Measurements from ENCODE around the gene RASEF.

RASEF gene

GRCh38 chr9:83056174-83056573 lies 6.8 kb downstream of the RASEF start:
- Histone ChIP-seq H4K8ac (ENCODE audit: low read depth, low read length) (no peak overlapping the region), H3K14ac (ENCODE audit: low read length) (no peak overlapping the region), H2BK120ac (ENCODE audit: low read depth, low read length) (no peak overlapping the region), H3K9ac (ENCODE audit: low read depth, low read length, poor library complexity) (no peak overlapping the region), H3K27ac (replicated peaks; ENCODE audit: low read length) (no peak overlapping the region), H3K27me3 (ENCODE audit: control insufficient read depth in 3 of 3, insufficient read depth in 3 of 3, low read depth in 1 of 3, low read length in 3 of 3) (peaks cover 0 to 20% (median 10%) of the 10 kb centered on the region in 3 experiments), H2BK12ac (ENCODE audit: low read length) (no peak overlapping the region), H2BK5ac (ENCODE audit: low read length) (no peak overlapping the region), H3K9me3 (replicated peaks in 1 of 2; ENCODE audit: control insufficient read depth in 2 of 2, insufficient read depth in 1 of 2, low read depth in 1 of 2, low read length in 2 of 2) (no peaks in the 10 kb centered on the region), H3K4me2 (ENCODE audit: insufficient read depth, low read length, poor library complexity, severe bottlenecking) (no peak overlapping the region), H3K18ac (ENCODE audit: low read length) (no peak overlapping the region), H3K79me1 (ENCODE audit: low read depth, low read length) (no peaks in the 10 kb centered on the region), H2BK15ac (ENCODE audit: low read length) (no peak overlapping the region), H3K4ac (ENCODE audit: low read length) (no peak overlapping the region), H2AK5ac (ENCODE audit: low read depth, low read length) (no peak overlapping the region), H4K91ac (ENCODE audit: low read depth, low read length, poor library complexity) (no peak overlapping the region), H3K4me1 (ENCODE audit: control insufficient read depth in 2 of 2, insufficient read depth in 1 of 2, low read depth in 1 of 2, low read length in 2 of 2) (no peaks in the 10 kb centered on the region), H3K36me3 (replicated peaks in 1 of 2; ENCODE audit: control insufficient read depth in 2 of 2, insufficient read depth in 2 of 2, low read length in 2 of 2) (no peaks in the 10 kb centered on the region), H2AFZ (ENCODE audit: low read length) (no peak overlapping the region), H3K4me3 (ENCODE audit: low read length in 2 of 2) (no peak overlapping the region), H3K23ac (ENCODE audit: low read depth, low read length, poor library complexity) (no peak overlapping the region)
- DNase-seq (ENCODE audit: low spot score): no peak
- WGBS, 2 donors (ENCODE audit: extremely low coverage in 2 of 2, insufficient read length in 2 of 2, insufficient replicate concordance in 1 of 2): no CpG with 5 or more reads among the region's 2 CpGs

DNA sequence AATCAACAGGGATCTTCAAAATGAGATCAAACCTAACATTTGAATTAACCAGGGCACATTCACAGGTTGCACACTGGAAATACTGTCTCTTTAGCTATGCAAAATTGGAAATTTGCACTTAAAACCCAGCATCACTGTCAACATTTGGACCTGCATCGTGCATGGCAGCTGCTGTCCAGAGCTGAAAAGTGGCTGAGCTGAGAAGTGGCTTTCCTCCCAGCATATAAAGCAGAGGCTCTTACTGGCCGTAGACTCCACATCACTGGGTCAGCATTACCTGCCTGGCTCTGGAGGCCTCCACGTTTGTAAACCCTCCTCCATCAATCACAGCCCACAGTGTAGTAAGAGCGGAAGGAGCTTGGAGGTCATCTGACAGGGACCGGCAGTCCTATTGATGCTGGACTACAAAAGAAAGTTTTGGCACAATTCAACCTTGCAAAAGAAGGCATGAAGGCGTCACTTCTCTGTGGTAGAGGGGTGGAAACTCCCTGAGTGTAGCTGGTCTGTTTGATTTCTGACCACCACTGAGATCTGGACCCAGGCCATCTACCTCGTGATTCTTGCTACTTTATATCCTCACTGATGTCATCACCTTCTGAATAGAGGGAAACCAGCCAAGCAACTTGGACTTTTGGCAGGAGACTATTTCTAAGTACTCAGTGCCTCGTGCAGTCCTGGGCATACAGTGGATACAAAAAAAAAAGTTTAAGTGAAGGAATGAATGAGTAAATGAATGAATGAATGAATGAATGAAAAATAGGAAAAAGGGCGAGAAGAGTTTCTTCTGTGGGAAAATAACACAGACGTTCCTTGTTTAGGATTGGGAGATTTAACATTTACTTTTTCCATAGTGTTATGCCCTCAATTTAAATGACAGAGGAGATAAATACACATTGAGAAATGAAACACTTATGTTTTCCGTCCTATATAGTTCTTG lies 14.8 kb downstream of the RASEF start:
- WGBS, 2 donors (ENCODE audit: extremely low coverage in 2 of 2, insufficient read length in 2 of 2, insufficient replicate concordance in 1 of 2): 100% methylated on average over 1 of the region's 11 CpGs
- H4K8ac ChIP-seq (ENCODE audit: low read depth, low read length): no peak overlapping the region

GRCh38 chr9:83043597-83043996 lies 19.3 kb downstream of the RASEF start:
- no peak for DNase-seq (ENCODE audit: low spot score)
- Histone ChIP-seq H3K36me3 (replicated peaks in 1 of 2; ENCODE audit: control insufficient read depth in 2 of 2, insufficient read depth in 2 of 2, low read length in 2 of 2) (no peaks in the 10 kb centered on the region), H3K4me3 (ENCODE audit: low read length in 2 of 2) (no peak overlapping the region), H3K4ac (ENCODE audit: low read length) (no peak overlapping the region), H3K9me3 (replicated peaks in 1 of 2; ENCODE audit: control insufficient read depth in 2 of 2, insufficient read depth in 1 of 2, low read depth in 1 of 2, low read length in 2 of 2) (peaks cover 0 to 2% of the 10 kb centered on the region in 2 donors), H3K9ac (ENCODE audit: low read depth, low read length, poor library complexity) (no peak overlapping the region), H3K4me1 (ENCODE audit: control insufficient read depth in 2 of 2, insufficient read depth in 1 of 2, low read depth in 1 of 2, low read length in 2 of 2) (no peaks in the 10 kb centered on the region), H3K14ac (ENCODE audit: low read length) (no peak overlapping the region), H2AK5ac (ENCODE audit: low read depth, low read length) (no peak overlapping the region), H3K27me3 (ENCODE audit: control insufficient read depth in 3 of 3, insufficient read depth in 3 of 3, low read depth in 1 of 3, low read length in 3 of 3) (no peaks in the 10 kb centered on the region), H2BK12ac (ENCODE audit: low read length) (no peak overlapping the region), H2BK5ac (ENCODE audit: low read length) (no peak overlapping the region), H2AFZ (ENCODE audit: low read length) (no peak overlapping the region), H3K23ac (ENCODE audit: low read depth, low read length, poor library complexity) (no peak overlapping the region), H3K18ac (ENCODE audit: low read length) (no peak overlapping the region), H3K79me1 (ENCODE audit: low read depth, low read length) (no peaks in the 10 kb centered on the region), H3K27ac (replicated peaks; ENCODE audit: low read length) (no peak overlapping the region), H4K91ac (ENCODE audit: low read depth, low read length, poor library complexity) (no peak overlapping the region), H2BK15ac (ENCODE audit: low read length) (no peak overlapping the region), H2BK120ac (ENCODE audit: low read depth, low read length) (no peak overlapping the region), H4K8ac (ENCODE audit: low read depth, low read length) (no peak overlapping the region), H3K4me2 (ENCODE audit: insufficient read depth, low read length, poor library complexity, severe bottlenecking) (no peak overlapping the region)
- no CpG with 5 or more reads among the region's 7 CpGs for WGBS, 2 donors (ENCODE audit: extremely low coverage in 2 of 2, insufficient read length in 2 of 2, insufficient replicate concordance in 1 of 2)

More for the DNA sequence above, 14.8 kb downstream of the RASEF start:
- no peak overlapping the region for H4K91ac ChIP-seq (ENCODE audit: low read depth, low read length, poor library complexity)
- H3K27me3 ChIP-seq (ENCODE audit: control insufficient read depth in 3 of 3, insufficient read depth in 3 of 3, low read depth in 1 of 3, low read length in 3 of 3): no peaks in the 10 kb centered on the region
- H2BK12ac ChIP-seq (ENCODE audit: low read length): no peak overlapping the region
- H2BK15ac ChIP-seq (ENCODE audit: low read length): no peak overlapping the region
- DNase-seq (ENCODE audit: low spot score): no peak
- no peak overlapping the region for H2BK120ac ChIP-seq (ENCODE audit: low read depth, low read length)
- no peaks in the 10 kb centered on the region for H3K79me1 ChIP-seq (ENCODE audit: low read depth, low read length)
- no peak overlapping the region for H3K14ac ChIP-seq (ENCODE audit: low read length)
- H3K9ac ChIP-seq (ENCODE audit: low read depth, low read length, poor library complexity): no peak overlapping the region
- H3K36me3 ChIP-seq (replicated peaks in 1 of 2; ENCODE audit: control insufficient read depth in 2 of 2, insufficient read depth in 2 of 2, low read length in 2 of 2): no peaks in the 10 kb centered on the region
- no peak overlapping the region for H3K4ac ChIP-seq (ENCODE audit: low read length)
- no peak overlapping the region for H2AFZ ChIP-seq (ENCODE audit: low read length)
- no peak overlapping the region for H3K4me3 ChIP-seq (ENCODE audit: low read length in 2 of 2)
- H3K4me2 ChIP-seq (ENCODE audit: insufficient read depth, low read length, poor library complexity, severe bottlenecking): no peak overlapping the region
- H3K18ac ChIP-seq (ENCODE audit: low read length): no peak overlapping the region
- H3K23ac ChIP-seq (ENCODE audit: low read depth, low read length, poor library complexity): no peak overlapping the region
- no peak overlapping the region for H2BK5ac ChIP-seq (ENCODE audit: low read length)
- no peak overlapping the region for H3K27ac ChIP-seq (replicated peaks; ENCODE audit: low read length)
- no peaks in the 10 kb centered on the region for H3K9me3 ChIP-seq (replicated peaks in 1 of 2; ENCODE audit: control insufficient read depth in 2 of 2, insufficient read depth in 1 of 2, low read depth in 1 of 2, low read length in 2 of 2)
- H3K4me1 ChIP-seq (ENCODE audit: control insufficient read depth in 2 of 2, insufficient read depth in 1 of 2, low read depth in 1 of 2, low read length in 2 of 2): no peaks in the 10 kb centered on the region
- no peak overlapping the region for H2AK5ac ChIP-seq (ENCODE audit: low read depth, low read length)

DNA sequence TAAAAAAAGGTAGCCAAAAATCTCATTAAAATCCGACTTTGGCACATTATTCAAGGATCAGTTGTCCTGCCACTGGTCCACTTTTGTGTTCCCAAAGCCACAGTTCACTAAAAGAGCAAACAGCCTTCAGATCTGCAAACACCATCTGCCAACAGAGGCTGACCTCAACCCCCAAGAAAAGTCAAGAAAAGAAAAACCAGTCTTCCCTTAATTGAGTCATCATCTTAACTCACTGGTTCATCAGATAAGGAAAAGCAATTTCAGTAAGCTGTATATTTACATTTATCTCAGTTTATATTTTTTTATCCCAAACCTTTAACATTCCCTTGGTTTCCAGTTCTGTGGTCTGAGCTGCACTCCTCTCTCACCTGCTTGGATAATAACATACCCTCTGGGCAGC lies 21.2 kb downstream of the RASEF start:
- H2AFZ ChIP-seq (ENCODE audit: low read length): no peak overlapping the region
- H3K4me1 ChIP-seq (ENCODE audit: control insufficient read depth in 2 of 2, insufficient read depth in 1 of 2, low read depth in 1 of 2, low read length in 2 of 2): no peaks in the 10 kb centered on the region
- no peak overlapping the region for H3K27ac ChIP-seq (replicated peaks; ENCODE audit: low read length)
- no peak overlapping the region for H3K23ac ChIP-seq (ENCODE audit: low read depth, low read length, poor library complexity)
- no peak overlapping the region for H4K91ac ChIP-seq (ENCODE audit: low read depth, low read length, poor library complexity)
- H4K8ac ChIP-seq (ENCODE audit: low read depth, low read length): no peak overlapping the region
- no peak overlapping the region for H2AK5ac ChIP-seq (ENCODE audit: low read depth, low read length)
- H2BK120ac ChIP-seq (ENCODE audit: low read depth, low read length): no peak overlapping the region
- no peak overlapping the region for H3K14ac ChIP-seq (ENCODE audit: low read length)
- no peak for DNase-seq (ENCODE audit: low spot score)
- no peak overlapping the region for H2BK15ac ChIP-seq (ENCODE audit: low read length)
- H3K9ac ChIP-seq (ENCODE audit: low read depth, low read length, poor library complexity): no peak overlapping the region
- H3K9me3 ChIP-seq (replicated peaks in 1 of 2; ENCODE audit: control insufficient read depth in 2 of 2, insufficient read depth in 1 of 2, low read depth in 1 of 2, low read length in 2 of 2): peaks cover 0 to 2% of the 10 kb centered on the region in 2 donors
- H3K4ac ChIP-seq (ENCODE audit: low read length): no peak overlapping the region
- no peak overlapping the region for H2BK12ac ChIP-seq (ENCODE audit: low read length)
- H3K18ac ChIP-seq (ENCODE audit: low read length): no peak overlapping the region
- no peak overlapping the region for H2BK5ac ChIP-seq (ENCODE audit: low read length)
- H3K4me2 ChIP-seq (ENCODE audit: insufficient read depth, low read length, poor library complexity, severe bottlenecking): no peak overlapping the region
- H3K79me1 ChIP-seq (ENCODE audit: low read depth, low read length): no peaks in the 10 kb centered on the region
- H3K4me3 ChIP-seq (ENCODE audit: low read length in 2 of 2): no peak overlapping the region
- WGBS, 2 donors (ENCODE audit: extremely low coverage in 2 of 2, insufficient read length in 2 of 2, insufficient replicate concordance in 1 of 2): no CpG with 5 or more reads among the region's 1 CpG
- H3K27me3 ChIP-seq (ENCODE audit: control insufficient read depth in 3 of 3, insufficient read depth in 3 of 3, low read depth in 1 of 3, low read length in 3 of 3): no peaks in the 10 kb centered on the region
- H3K36me3 ChIP-seq (replicated peaks in 1 of 2; ENCODE audit: control insufficient read depth in 2 of 2, insufficient read depth in 2 of 2, low read length in 2 of 2): no peaks in the 10 kb centered on the region
